Prostate gland (tissue), 2 donors: ENCODE measurements around the gene MMP15.

Experiments
- CTCF ChIP-seq, 4 experiments: fragments of 200-600 bp in 2 of 4; fragments of 450-650 bp in 2 of 4; sonication (generic) in 2 of 4; IDR thresholded peaks; 1 replicate in 3 of 4; 2 replicates in 1 of 4; pipeline ENCODE4 v1.5.1; 2016 to 2019; ENCODE audit warnings: antibody characterized with exemption in 4 of 4, mild to moderate bottlenecking in 2 of 4, moderate library complexity in 2 of 4
- POLR2AphosphoS5 ChIP-seq: sonication (generic); formaldehyde crosslinking; IDR thresholded peaks from one replicate; pipeline ENCODE4 v1.6.1; 2017; ENCODE audit warnings: antibody characterized with exemption

- TF ChIP-seq CTCF (IDR thresholded peaks at IDR 0.05) (no peak), POLR2AphosphoS5 (no peak)
These were observed 46.5 kb upstream of the MMP15 start for GRCh38 chr16:57979006-57979585.
